Glutamatergic neuron (in vitro differentiated cells): Measurements from ENCODE around the gene SLC25A44. TPM values are rescaled to one million over a fixed set of nuclear protein-coding genes. Genes with fewer than 3 reads are reported as not detected.

Experiments used
- DNase-seq: peaks from one replicate; pipeline ENCODE4 v3.0.0; 2022
- H3K27ac Mint-ChIP-seq: one replicate; pipeline ENCODE4 v1.8.0; 2020; ENCODE audit warnings: mild to moderate bottlenecking, mixed read lengths, inconsistent platforms; ENCODE audit not compliant: unreplicated experiment
- H3K27me3 Mint-ChIP-seq: one replicate; pipeline ENCODE4 v1.8.0; 2020; ENCODE audit warnings: mild to moderate bottlenecking, moderate library complexity, mixed read lengths, inconsistent platforms; ENCODE audit not compliant: unreplicated experiment
- H3K36me3 Mint-ChIP-seq: one replicate; pipeline ENCODE4 v1.8.0; 2020; ENCODE audit warnings: mild to moderate bottlenecking, mixed read lengths, inconsistent platforms; ENCODE audit not compliant: unreplicated experiment
- H3K4me1 Mint-ChIP-seq: one replicate; pipeline ENCODE4 v1.8.0; 2020; ENCODE audit warnings: mild to moderate bottlenecking, low read depth, mixed read lengths, inconsistent platforms; ENCODE audit not compliant: unreplicated experiment
- H3K4me3 Mint-ChIP-seq: one replicate; pipeline ENCODE4 v1.8.0; 2020; ENCODE audit warnings: mild to moderate bottlenecking, mixed read lengths, inconsistent platforms; ENCODE audit not compliant: unreplicated experiment
- H3K9me3 Mint-ChIP-seq: one replicate; pipeline ENCODE4 v1.8.0; 2020; ENCODE audit warnings: mild to moderate bottlenecking, moderate library complexity, mixed read lengths, inconsistent platforms; ENCODE audit not compliant: unreplicated experiment
- CTCF ChIP-seq: fragments of 200-600 bp; sonication (generic); IDR thresholded peaks from one replicate; pipeline ENCODE4 v1.5.0; 2021; ENCODE audit not compliant: partially characterized antibody, unreplicated experiment
- long read RNA-seq: library from polyadenylated mRNA; unstranded; transcript quantifications from one replicate; pipeline ENCODE4 v2.0.0, GENCODE V29; 2020; ENCODE audit not compliant: unreplicated experiment
- total RNA-seq: library from RNA; stranded (reverse); fragmentation: NEBNext Ultra II Directional; extraction: Animal tissue kit (Norgen Biotek cat#: 25700); gene quantifications from one replicate; pipeline ENCODE4 v1.2.1, GENCODE V29; 2021; ENCODE audit not compliant: unreplicated experiment

Gene SLC25A44, protein sequence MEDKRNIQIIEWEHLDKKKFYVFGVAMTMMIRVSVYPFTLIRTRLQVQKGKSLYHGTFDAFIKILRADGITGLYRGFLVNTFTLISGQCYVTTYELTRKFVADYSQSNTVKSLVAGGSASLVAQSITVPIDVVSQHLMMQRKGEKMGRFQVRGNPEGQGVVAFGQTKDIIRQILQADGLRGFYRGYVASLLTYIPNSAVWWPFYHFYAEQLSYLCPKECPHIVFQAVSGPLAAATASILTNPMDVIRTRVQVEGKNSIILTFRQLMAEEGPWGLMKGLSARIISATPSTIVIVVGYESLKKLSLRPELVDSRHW
- total RNA-seq = 66.0 TPM
- long read RNA-seq, partial matches to known transcripts = 0 of 5 reads
- long read RNA-seq, other reads (novel, unspliced or antisense) = 2 of 5 reads

- Mint-ChIP-seq H3K36me3 (no peaks in the 10 kb centered on the region), H3K4me1 (peaks cover 16% of the 10 kb centered on the region), H3K9me3 (peaks cover 5% of the 10 kb centered on the region), H3K4me3 (peak within 1 kb of the TSS; percentile 99), H3K27me3 (peaks cover 4% of the 10 kb centered on the region), H3K27ac (peak within 1 kb of the TSS; percentile 84)
- peak; percentile 85 for TF ChIP-seq CTCF
- DNase-seq = peak; percentile 94
Observed at GRCh38 chr1:156193488-156194299, at the start of gene SLC25A44. Gene SLC25A44, plus strand, starts transcription at chr1:156194104. Its CDS starts 5,744 bp downstream, at chr1:156199848.

GRCh38 chr1:156144742-156145141 lies 49.2 kb upstream of the SLC25A44 start:
- TF ChIP-seq CTCF = no peak
- Mint-ChIP-seq H3K9me3 (no peaks in the 10 kb centered on the region), H3K27ac (peak overlapping the region; percentile 6), H3K36me3 (no peaks in the 10 kb centered on the region), H3K4me3 (no peak overlapping the region), H3K4me1 (peaks cover 5% of the 10 kb centered on the region), H3K27me3 (peaks cover 9% of the 10 kb centered on the region)
- no peak for DNase-seq

- Mint-ChIP-seq H3K4me3 (no peak overlapping the region), H3K9me3 (no peaks in the 10 kb centered on the region), H3K36me3 (no peaks in the 10 kb centered on the region), H3K4me1 (peaks cover 9% of the 10 kb centered on the region), H3K27me3 (peaks cover 10% of the 10 kb centered on the region), H3K27ac (no peak overlapping the region)
- TF ChIP-seq CTCF = no peak
- DNase-seq = no peak
Observed at GRCh38 chr1:156145650-156146019, 48.3 kb upstream of the SLC25A44 start.

DNA sequence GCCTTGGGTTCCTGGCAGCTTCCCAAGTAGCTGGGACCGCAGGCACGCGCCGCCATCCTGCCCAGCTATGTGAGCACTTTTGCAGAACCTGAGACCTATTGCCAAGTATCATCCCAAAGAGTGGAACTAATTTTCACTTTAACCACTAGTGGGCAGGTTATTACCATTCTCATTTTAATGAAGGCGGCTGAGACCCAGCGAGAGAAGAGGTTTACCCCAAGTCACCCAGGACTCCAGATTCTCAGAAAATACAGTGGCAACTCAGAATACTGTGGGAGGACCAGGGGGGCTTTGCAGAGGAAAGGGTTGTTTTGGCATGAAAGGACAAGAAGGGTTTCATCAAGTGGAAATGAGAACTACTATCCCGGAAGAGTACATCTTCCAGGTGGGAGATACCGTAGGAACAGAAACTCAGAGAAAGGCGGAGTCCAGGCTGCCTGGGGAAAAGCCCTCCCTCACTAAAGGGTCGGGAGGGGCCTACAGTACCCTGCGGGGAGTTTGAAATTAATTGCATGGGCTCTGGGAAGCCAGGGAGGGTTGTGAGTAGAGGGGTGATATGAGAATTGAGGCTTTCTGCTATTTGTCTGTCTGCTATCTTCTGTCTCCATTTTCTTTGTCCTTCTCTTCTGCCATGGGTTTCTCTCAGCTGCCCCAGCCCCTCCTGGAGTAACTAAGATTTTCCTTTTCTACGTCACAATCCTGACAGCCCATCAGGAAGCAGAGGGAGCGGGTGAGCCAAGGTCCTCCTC lies 47.7 kb upstream of the SLC25A44 start:
- H3K27me3 Mint-ChIP-seq = peaks cover 10% of the 10 kb centered on the region
- DNase-seq = no peak
- peak; percentile 57 for TF ChIP-seq CTCF
- peak overlapping the region; percentile 36 for H3K27ac Mint-ChIP-seq
- no peaks in the 10 kb centered on the region for H3K9me3 Mint-ChIP-seq
- peak overlapping the region; percentile 68 for H3K4me3 Mint-ChIP-seq
- no peaks in the 10 kb centered on the region for H3K36me3 Mint-ChIP-seq
- peaks cover 9% of the 10 kb centered on the region for H3K4me1 Mint-ChIP-seq
